Gastrocnemius medialis (tissue), 4 donors: ENCODE measurements around the gene BTG3.

Source experiments
- CTCF ChIP-seq, 5 experiments: fragments of 450-650 bp in 3 of 5; fragments of 200-600 bp in 2 of 5; sonication (generic) in 2 of 5; IDR thresholded peaks in 4 of 5; conservative IDR thresholded peaks in 1 of 5; 1 replicate in 4 of 5; 2 replicates in 1 of 5; pipeline ENCODE4 v1.5.1; 2016 to 2019; ENCODE audit warnings: antibody characterized with exemption in 5 of 5, mild to moderate bottlenecking in 3 of 5, moderate library complexity in 3 of 5
- POLR2A ChIP-seq, 2 donors: fragments of 450-650 bp; IDR thresholded peaks; one replicate each; pipeline ENCODE4 v1.6.1; 2017; ENCODE audit warnings: antibody characterized with exemption in 2 of 2, mild to moderate bottlenecking in 2 of 2, moderate library complexity in 2 of 2

- TF ChIP-seq CTCF (IDR thresholded peaks at IDR 0.05 in 4 of 5, conservative IDR thresholded peaks at IDR 0.05 in 1 of 5) (no peak), POLR2A (IDR thresholded peaks at IDR 0.05) (no peak)
Measured at GRCh38 chr21:17631195-17631594, 18.5 kb upstream of the BTG3 start.
